ENCODE data around the gene PDGFRA.
A peak's percentile ranks its signal among the peaks of the same experiment; 100 is the strongest.

Gene PDGFRA

GRCh38 chr4:54265366-54265765 is 36.3 kb downstream of the PDGFRA start:
- DNase-seq: no peak

- DNase-seq: no peak
Observed at GRCh38 chr4:54268151-54268550, 39.1 kb downstream of the PDGFRA start.

DNA sequence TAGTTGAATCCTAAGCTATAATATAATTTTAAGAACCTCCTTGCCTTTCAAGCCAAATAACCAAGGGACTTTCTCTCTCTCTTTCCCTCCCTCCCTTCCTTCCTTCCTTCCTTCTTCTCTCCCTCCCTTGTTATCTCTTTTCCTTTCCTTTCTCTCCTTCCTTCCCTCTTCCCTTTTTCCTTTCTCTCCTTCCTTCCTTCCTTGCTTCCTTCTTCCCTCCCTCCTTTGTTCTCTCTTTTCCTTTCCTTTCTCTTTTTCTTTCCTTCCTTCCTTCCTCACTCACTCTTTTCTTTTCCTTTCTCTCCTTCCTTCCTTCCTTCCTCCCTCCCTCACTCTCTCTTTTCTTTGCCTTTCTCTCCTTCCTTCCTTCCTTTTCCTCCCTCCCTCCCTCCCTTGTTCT is 42.4 kb downstream of the PDGFRA start:
- no peak for DNase-seq

GRCh38 chr4:54272051-54272450 is 43.0 kb downstream of the PDGFRA start:
- no peak for DNase-seq

DNA sequence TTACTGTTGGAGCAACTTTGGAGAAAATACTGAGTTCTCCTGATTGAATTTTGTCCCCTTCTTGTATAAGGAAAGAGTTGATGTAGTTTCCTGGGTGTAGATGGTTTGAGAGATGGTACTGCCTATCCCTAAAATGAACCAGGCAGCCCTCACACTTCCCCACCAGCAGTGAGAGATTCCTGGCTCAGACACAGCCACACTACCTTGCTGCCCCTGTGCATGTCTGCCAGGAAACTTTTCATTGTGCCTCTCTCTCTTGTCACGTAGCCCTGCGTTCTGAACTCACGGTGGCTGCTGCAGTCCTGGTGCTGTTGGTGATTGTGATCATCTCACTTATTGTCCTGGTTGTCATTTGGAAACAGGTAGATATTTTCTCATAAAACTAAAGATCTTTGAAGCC is 45.2 kb downstream of the PDGFRA start:
- no peak for DNase-seq

GRCh38 chr4:54274795-54275665 is 45.9 kb downstream of the PDGFRA start:
- DNase-seq: no peak

- no peak for DNase-seq
Observed at GRCh38 chr4:54276641-54277430, 47.7 kb downstream of the PDGFRA start.

DNA sequence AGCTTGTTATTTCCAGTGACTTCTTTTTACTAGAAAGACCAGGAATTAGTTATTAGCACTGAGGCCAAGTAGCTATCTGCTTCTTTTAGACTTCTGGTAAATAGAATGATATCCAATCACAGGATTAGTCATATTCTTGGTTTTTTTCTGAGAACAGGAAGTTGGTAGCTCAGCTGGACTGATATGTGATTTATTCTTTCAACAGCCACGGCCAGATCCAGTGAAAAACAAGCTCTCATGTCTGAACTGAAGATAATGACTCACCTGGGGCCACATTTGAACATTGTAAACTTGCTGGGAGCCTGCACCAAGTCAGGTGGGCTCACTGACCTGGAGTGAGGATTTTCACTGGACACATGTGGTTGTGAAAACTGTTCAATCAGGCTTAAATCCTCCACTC is 48.6 kb downstream of the PDGFRA start:
- no peak for DNase-seq

DNA sequence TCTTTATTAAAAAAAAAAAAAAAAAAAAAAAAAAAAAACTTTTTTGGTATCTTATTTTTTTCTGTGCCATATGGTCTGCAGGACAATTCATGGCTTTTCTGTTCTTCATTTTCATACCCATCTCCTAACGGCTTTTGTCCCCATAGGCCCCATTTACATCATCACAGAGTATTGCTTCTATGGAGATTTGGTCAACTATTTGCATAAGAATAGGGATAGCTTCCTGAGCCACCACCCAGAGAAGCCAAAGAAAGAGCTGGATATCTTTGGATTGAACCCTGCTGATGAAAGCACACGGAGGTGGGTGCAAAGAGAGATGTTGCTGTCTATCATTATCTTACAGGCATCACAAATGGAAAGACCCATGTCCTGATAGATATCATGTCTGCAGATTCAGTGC is 49.1 kb downstream of the PDGFRA start:
- DNase-seq: no peak

- DNase-seq: no peak
Observed at GRCh38 chr4:54281054-54281766, 52.1 kb downstream of the PDGFRA start.

DNA sequence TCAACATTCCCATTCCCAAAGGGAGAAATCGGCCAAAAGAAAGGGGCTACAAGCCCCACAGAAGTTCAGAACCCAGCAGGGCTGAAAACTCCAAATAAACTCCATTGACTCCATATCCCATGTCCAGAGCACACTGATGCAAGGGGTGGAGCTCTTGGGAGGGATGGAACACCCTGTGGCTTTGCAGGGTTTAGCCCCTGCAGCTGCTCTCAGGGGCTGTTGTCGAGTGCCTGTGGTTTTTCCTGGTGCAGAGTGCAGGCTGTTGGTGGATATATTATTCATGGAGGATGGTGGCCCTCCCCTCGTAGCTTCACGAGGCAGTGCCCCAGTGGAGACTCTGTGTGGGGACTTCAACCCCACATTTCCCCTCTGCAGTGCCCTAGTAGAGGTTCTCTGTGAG is 53.7 kb downstream of the PDGFRA start:
- no peak for DNase-seq

- DNase-seq: no peak
Observed at GRCh38 chr4:54289316-54289715, 60.2 kb downstream of the PDGFRA start.

DNA sequence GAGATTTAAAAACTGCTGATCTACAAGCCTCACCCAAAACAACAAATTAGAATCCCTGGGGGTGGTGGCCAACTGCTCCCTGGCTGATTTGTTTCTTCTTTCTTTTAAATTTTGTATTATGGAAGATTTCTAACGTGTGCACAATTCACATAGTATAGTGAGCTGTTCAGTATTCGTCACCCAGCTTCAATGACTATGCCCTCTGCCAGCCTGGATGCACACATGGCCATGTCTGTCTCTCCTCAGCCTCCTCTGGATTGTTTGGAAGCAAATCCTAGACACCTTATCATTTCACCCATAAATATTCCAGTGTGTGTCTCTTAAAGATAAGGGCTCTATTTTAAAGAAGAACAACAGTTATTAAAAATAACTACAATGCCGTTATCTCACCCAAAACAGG is 61.9 kb downstream of the PDGFRA start:
- DNase-seq: no peak

DNA sequence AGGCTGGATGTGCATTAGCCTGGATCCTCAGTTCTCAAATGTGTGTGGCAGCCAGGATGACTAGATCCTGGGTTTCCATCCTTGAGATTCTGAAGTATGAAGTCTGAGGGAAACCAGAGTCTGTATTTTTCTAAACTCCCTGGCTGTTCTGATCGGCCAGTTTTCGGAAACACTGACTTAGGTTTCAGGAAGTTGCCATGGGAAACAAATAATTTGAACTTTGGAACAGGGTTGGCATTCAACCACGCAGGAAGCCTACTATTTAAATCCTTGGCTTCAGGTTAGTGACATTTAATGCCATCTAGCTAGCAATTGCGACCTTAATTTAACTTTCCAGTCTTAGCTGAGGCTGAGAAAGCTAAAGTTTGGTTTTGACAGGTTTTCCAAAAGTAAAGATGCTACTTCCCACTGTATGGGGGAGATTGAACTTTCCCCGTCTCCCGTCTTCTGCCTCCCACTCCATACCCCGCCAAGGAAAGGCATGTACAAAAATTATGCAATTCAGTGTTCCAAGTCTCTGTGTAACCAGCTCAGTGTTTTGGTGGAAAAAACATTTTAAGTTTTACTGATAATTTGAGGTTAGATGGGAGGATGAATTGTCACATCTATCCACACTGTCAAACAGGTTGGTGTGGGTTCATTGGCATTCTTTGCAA is 67.6 kb downstream of the PDGFRA start:
- DNase-seq: no peak

DNA sequence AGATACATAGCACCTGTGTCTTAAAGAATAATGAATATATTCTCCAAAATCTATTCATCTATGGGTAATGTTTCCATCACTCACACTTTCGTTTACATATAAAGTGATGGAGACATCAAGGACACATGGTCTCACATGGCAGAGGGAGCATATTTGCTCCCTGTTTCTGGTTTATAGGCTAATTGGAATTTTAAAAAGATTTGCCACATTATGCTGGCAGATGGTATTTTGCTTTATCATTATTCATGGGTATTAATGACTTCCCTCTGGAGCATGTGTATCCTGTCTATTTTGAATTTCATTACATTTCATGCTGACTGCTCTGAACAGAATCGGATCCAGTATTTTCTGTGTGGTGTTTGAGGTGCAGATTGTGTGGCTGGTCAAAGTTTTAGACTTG is 79.0 kb downstream of the PDGFRA start:
- no peak for DNase-seq

- no peak for DNase-seq
Observed at GRCh38 chr4:54315561-54316538, 86.8 kb downstream of the PDGFRA start.

GRCh38 chr4:54317690-54318089 is 88.6 kb downstream of the PDGFRA start:
- DNase-seq: no peak

DNA sequence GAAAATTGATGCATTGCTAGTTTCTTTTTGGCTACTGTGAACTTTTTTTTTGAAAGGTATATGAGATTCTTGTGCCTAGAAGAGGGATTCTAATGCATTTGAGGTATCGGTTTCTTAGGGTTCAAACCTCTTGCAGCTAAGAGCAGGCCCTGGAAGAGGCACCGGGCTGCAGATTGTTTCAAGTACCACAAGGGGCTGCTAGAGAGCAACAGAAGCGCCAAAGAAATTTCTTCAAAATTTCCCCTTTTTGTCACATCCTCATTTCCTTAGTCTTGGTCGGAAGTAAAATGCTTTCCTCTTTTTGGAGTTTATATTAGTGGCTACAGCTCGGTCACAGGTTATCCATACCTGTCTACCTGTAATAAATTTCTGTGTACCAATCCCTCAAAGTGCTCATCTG is 89.8 kb downstream of the PDGFRA start:
- no peak for DNase-seq

DNA sequence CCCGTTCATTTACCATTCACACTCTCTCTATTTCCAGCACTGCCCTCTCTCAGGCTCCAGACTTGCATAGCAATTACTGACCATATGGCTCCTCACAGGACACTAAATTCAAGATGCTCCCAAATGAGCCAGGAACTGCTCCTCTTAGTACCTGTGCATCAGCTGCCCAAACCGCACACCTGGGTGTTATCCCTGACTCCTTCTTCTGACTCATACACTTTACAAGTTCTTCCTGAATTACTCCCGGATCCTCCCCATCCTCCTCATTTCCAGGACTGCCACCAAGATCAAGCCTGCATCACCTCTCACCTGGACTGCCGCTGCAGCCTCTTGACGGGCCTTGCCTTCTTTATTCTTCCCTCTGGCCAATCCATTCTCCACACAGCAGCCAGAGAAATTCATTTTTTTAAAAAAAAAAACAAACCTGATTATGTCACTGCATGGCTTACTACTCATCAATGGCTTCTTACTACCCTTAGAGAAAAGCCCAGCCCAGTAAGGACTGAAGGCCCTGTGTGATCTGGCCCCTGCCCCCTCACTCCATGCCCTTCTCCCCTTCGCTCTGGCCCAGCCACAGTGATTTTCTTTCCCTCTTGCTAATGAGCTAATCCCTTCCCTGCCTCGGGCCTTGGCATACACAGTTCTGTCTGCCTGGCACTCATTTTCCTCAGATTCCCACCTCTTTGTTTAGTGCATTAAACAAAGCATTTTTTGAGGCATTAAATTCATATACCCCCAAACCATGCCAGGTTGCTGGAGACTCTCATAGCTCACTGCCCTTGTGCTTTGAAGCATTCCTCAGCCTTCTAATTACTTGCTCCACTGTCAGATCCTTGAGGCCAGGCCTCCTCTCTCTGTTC is 92.0 kb downstream of the PDGFRA start:
- no peak for DNase-seq

DNA sequence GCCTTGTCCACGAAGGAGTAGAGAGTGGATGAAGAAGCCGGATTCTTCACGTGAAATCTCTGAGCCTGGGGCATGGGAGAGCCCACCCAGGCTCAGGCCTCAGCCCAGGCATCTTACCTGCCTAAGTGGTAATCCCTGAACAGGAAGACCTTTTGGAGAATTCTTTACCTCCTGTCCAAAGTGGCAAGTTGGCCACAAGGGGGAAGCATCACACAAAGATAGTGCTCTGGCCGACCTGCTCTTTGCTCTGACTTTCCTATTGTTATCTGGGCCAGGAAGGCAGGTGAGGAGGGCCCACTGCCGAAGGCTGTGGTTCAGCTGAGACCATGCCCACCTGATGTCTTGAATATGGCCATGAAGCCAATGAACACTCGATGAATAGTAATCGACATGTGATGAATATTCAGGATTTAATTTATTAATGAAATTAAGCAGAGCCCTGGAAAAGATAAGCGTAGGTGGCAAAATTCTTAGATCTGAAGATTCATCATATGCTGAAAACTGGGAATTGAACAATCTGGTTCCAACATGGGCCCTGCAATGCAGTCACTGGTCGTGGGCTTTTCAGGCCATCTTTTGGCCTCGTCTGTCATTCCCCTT is 93.8 kb downstream of the PDGFRA start:
- peak; percentile 22 for DNase-seq

Data from CD4-positive, alpha-beta T cell treated with Interleukin-15 for 1 hour (primary cell).